HepG2 (cell line): ENCODE data around the gene CCDC117. TPM values are rescaled to one million over a fixed set of nuclear protein-coding genes. Genes with fewer than 3 reads are reported as not detected.
A peak's percentile ranks its signal among the peaks of the same experiment; 100 is the strongest.

Experiments
- ETV5 ChIP-seq: IDR thresholded peaks from 2 replicates; pipeline ENCODE4 v1.6.1; 2018; ENCODE audit warnings: missing biosample characterization, missing genetic modification reagents, inconsistent platforms, borderline replicate concordance
- HOXA9 ChIP-seq: sonication (generic); formaldehyde crosslinking; IDR thresholded peaks from 2 replicates; pipeline ENCODE4 v1.8.1; 2022; ENCODE audit warnings: missing genetic modification reagents, mild to moderate bottlenecking, moderate library complexity, borderline replicate concordance
- TAF15 ChIP-seq: fragments of 200-400 bp; formaldehyde crosslinking; IDR thresholded peaks from one replicate; pipeline ENCODE4 v1.6.1; 2018; ENCODE audit warnings: mild to moderate bottlenecking, low read depth, low read length; ENCODE audit not compliant: poor library complexity, severe bottlenecking
- ZNF205 ChIP-seq: IDR thresholded peaks from 2 replicates; pipeline ENCODE4 v1.6.1; 2018; ENCODE audit warnings: missing biosample characterization, missing genetic modification reagents
- ZNF7 ChIP-seq: IDR thresholded peaks from 2 replicates; pipeline ENCODE4 v1.6.1; 2016; ENCODE audit warnings: missing biosample characterization, missing genetic modification reagents
- polyA plus RNA-seq, 8 experiments: library from polyadenylated mRNA; depleted of rRNA in 3 of 8; stranded (reverse) in 7 of 8; unstranded in 1 of 8; fragments of >200 nt; fragmentation: Illumina TruSeq in 4 of 8; extraction: Trizol in 4 of 8; gene quantifications; 2 replicates each; pipeline versions ENCODE4 v1.2.1 to v1.2.3, GENCODE V29; 2011 to 2016; ENCODE audit warnings: low read depth in 4 of 8, missing spikeins in 1 of 8, mixed read lengths in 1 of 8; ENCODE audit not compliant: insufficient read depth in 1 of 8
- total RNA-seq, 5 experiments: library from RNA; depleted of rRNA; stranded (reverse); fragments of >200 nt; fragmentation: Illumina TruSeq; extraction: Trizol; gene quantifications; 2 replicates each; pipeline ENCODE4 v1.2.3, GENCODE V29; 2016; ENCODE audit warnings: low read depth in 1 of 5
- TF ChIP-seq, protein P1 (sequence below): sonication (generic); formaldehyde crosslinking; IDR thresholded peaks from 2 replicates; pipeline ENCODE4 v1.4.0; 2020; ENCODE audit warnings: missing genetic modification reagents, borderline replicate concordance
- TF ChIP-seq, protein P2 (sequence below): sonication (generic); formaldehyde crosslinking; IDR thresholded peaks from 2 replicates; pipeline ENCODE4 v1.5.1; 2020; ENCODE audit warnings: missing genetic modification reagents, mild to moderate bottlenecking, borderline replicate concordance
- TF ChIP-seq, protein P3 (sequence below): sonication (generic); formaldehyde crosslinking; IDR thresholded peaks from 2 replicates; pipeline ENCODE4 v1.4.0; 2020; ENCODE audit warnings: missing genetic modification reagents, borderline replicate concordance
- TF ChIP-seq, protein P4 (sequence below): sonication (generic); formaldehyde crosslinking; IDR thresholded peaks from 2 replicates; pipeline ENCODE4 v1.5.0; 2020; ENCODE audit warnings: mild to moderate bottlenecking, missing genetic modification reagents, borderline replicate concordance
- TF ChIP-seq, protein P5 (sequence below): sonication (generic); formaldehyde crosslinking; IDR thresholded peaks from 2 replicates; pipeline ENCODE4 v1.8.1; 2023; ENCODE audit warnings: mild to moderate bottlenecking, missing genetic modification reagents, borderline replicate concordance
- TF ChIP-seq, protein P6 (sequence below): IDR thresholded peaks from 2 replicates; pipeline ENCODE4 v1.6.1; 2016; ENCODE audit warnings: mild to moderate bottlenecking

CCDC117 gene
- total and polyA plus RNA-seq, 2 of the 13 experiments (the other 11 are each of a cell fraction or from before 2014, with no cell fraction given) = 12.6 to 34.2 TPM

DNA sequence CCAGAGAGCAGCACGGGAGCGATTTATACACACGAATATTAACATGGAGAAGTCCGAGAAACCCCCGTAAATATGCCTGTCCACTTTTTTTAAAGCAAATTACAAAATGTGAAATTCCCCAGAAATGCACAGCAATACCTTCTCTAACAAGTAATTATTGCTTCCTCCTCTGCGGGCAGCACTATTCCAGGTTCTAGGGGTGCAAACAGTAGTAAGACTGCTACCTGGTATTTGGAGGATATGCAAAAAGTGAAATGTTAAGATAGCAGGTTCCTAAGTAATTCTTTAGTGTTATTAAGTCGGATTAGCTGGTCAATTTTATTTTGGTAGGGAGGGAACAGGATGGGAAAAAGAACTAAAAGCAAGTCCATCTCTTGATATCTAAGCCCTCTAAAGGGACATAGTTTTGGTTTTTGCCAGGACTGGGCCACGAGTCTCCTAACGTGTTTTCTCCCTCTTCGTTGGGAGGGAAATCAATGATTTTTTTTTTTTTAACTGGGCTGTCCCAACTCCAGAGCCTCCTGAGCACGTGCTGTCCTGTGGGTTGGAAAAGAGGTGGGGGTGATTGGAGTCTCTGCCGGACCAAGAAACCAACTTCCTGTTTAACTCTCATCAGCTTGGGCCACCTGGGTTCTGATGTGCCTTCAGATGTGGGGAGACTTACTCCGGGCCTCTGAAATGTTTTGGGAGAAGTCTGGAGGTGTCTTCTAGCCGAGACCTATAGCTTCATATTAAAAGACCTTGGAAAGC lies 29.5 kb downstream of the CCDC117 start (continued):
- TF ChIP-seq, protein P1, sequence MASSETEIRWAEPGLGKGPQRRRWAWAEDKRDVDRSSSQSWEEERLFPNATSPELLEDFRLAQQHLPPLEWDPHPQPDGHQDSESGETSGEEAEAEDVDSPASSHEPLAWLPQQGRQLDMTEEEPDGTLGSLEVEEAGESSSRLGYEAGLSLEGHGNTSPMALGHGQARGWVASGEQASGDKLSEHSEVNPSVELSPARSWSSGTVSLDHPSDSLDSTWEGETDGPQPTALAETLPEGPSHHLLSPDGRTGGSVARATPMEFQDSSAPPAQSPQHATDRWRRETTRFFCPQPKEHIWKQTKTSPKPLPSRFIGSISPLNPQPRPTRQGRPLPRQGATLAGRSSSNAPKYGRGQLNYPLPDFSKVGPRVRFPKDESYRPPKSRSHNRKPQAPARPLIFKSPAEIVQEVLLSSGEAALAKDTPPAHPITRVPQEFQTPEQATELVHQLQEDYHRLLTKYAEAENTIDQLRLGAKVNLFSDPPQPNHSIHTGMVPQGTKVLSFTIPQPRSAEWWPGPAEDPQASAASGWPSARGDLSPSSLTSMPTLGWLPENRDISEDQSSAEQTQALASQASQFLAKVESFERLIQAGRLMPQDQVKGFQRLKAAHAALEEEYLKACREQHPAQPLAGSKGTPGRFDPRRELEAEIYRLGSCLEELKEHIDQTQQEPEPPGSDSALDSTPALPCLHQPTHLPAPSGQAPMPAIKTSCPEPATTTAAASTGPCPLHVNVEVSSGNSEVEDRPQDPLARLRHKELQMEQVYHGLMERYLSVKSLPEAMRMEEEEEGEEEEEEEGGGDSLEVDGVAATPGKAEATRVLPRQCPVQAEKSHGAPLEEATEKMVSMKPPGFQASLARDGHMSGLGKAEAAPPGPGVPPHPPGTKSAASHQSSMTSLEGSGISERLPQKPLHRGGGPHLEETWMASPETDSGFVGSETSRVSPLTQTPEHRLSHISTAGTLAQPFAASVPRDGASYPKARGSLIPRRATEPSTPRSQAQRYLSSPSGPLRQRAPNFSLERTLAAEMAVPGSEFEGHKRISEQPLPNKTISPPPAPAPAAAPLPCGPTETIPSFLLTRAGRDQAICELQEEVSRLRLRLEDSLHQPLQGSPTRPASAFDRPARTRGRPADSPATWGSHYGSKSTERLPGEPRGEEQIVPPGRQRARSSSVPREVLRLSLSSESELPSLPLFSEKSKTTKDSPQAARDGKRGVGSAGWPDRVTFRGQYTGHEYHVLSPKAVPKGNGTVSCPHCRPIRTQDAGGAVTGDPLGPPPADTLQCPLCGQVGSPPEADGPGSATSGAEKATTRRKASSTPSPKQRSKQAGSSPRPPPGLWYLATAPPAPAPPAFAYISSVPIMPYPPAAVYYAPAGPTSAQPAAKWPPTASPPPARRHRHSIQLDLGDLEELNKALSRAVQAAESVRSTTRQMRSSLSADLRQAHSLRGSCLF = peak; percentile 28; the same call in 1 of the 2 replicates
- TF ChIP-seq, protein P2, sequence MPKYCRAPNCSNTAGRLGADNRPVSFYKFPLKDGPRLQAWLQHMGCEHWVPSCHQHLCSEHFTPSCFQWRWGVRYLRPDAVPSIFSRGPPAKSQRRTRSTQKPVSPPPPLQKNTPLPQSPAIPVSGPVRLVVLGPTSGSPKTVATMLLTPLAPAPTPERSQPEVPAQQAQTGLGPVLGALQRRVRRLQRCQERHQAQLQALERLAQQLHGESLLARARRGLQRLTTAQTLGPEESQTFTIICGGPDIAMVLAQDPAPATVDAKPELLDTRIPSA (CRISPR knock-in tag) = no peak
- no peak for TF ChIP-seq TAF15
- TF ChIP-seq, protein P3, sequence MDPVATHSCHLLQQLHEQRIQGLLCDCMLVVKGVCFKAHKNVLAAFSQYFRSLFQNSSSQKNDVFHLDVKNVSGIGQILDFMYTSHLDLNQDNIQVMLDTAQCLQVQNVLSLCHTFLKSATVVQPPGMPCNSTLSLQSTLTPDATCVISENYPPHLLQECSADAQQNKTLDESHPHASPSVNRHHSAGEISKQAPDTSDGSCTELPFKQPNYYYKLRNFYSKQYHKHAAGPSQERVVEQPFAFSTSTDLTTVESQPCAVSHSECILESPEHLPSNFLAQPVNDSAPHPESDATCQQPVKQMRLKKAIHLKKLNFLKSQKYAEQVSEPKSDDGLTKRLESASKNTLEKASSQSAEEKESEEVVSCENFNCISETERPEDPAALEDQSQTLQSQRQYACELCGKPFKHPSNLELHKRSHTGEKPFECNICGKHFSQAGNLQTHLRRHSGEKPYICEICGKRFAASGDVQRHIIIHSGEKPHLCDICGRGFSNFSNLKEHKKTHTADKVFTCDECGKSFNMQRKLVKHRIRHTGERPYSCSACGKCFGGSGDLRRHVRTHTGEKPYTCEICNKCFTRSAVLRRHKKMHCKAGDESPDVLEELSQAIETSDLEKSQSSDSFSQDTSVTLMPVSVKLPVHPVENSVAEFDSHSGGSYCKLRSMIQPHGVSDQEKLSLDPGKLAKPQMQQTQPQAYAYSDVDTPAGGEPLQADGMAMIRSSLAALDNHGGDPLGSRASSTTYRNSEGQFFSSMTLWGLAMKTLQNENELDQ (CRISPR knock-in tag) = no peak
- TF ChIP-seq ZNF7 (CRISPR knock-in tag) = no peak
- TF ChIP-seq, protein P4, sequence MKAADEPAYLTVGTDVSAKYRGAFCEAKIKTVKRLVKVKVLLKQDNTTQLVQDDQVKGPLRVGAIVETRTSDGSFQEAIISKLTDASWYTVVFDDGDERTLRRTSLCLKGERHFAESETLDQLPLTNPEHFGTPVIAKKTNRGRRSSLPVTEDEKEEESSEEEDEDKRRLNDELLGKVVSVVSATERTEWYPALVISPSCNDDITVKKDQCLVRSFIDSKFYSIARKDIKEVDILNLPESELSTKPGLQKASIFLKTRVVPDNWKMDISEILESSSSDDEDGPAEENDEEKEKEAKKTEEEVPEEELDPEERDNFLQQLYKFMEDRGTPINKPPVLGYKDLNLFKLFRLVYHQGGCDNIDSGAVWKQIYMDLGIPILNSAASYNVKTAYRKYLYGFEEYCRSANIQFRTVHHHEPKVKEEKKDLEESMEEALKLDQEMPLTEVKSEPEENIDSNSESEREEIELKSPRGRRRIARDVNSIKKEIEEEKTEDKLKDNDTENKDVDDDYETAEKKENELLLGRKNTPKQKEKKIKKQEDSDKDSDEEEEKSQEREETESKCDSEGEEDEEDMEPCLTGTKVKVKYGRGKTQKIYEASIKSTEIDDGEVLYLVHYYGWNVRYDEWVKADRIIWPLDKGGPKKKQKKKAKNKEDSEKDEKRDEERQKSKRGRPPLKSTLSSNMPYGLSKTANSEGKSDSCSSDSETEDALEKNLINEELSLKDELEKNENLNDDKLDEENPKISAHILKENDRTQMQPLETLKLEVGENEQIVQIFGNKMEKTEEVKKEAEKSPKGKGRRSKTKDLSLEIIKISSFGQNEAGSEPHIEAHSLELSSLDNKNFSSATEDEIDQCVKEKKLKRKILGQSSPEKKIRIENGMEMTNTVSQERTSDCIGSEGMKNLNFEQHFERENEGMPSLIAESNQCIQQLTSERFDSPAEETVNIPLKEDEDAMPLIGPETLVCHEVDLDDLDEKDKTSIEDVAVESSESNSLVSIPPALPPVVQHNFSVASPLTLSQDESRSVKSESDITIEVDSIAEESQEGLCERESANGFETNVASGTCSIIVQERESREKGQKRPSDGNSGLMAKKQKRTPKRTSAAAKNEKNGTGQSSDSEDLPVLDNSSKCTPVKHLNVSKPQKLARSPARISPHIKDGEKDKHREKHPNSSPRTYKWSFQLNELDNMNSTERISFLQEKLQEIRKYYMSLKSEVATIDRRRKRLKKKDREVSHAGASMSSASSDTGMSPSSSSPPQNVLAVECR (CRISPR knock-in tag) = peak; percentile 48; the same call in 1 of the 2 replicates
- peak; percentile 72; the same call in 1 of the 2 replicates for TF ChIP-seq ZNF205 (CRISPR knock-in tag)
- peak; percentile 75; the same call in 1 of the 2 replicates for TF ChIP-seq ETV5 (CRISPR knock-in tag)
- TF ChIP-seq, protein P5, sequence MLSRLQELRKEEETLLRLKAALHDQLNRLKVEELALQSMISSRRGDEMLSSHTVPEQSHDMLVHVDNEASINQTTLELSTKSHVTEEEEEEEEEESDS (CRISPR knock-in tag) = 0 out of 2 replicates have a peak, but pooled peaks have one; percentile 62
- no peak for TF ChIP-seq HOXA9 (CRISPR knock-in tag)
- TF ChIP-seq, protein P6, sequence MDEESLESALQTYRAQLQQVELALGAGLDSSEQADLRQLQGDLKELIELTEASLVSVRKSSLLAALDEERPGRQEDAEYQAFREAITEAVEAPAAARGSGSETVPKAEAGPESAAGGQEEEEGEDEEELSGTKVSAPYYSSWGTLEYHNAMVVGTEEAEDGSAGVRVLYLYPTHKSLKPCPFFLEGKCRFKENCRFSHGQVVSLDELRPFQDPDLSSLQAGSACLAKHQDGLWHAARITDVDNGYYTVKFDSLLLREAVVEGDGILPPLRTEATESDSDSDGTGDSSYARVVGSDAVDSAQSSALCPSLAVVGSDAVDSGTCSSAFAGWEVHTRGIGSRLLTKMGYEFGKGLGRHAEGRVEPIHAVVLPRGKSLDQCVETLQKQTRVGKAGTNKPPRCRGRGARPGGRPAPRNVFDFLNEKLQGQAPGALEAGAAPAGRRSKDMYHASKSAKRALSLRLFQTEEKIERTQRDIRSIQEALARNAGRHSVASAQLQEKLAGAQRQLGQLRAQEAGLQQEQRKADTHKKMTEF (CRISPR knock-in tag) = peak; percentile 79; the same call in 1 of the 2 replicates
